Natural killer cell (primary cell): ENCODE measurements around the gene PRSS22. TPM values are rescaled to one million over a fixed set of nuclear protein-coding genes. Genes with fewer than 3 reads are reported as not detected.

Experiments
- ATAC-seq, 3 donors: fragments of 150-1000 bp in 2 of 3; fragments of 200-7000 bp in 1 of 3; cut with Tn5 transposase; 1 replicate in 1 of 3; 2 replicates in 2 of 3; pipeline ENCODE4 v1.10.0; 2021; ENCODE audit warnings: mild to moderate bottlenecking in 2 of 3, moderate library complexity in 2 of 3
- DNase-seq, 2 donors: peaks; one replicate each; pipeline versions ENCODE4 v3.0.0 to v3.0.0-alpha.2; 2013 to 2021; ENCODE audit warnings: mixed read lengths in 1 of 2
- H3K27ac ChIP-seq: one replicate; pipeline ENCODE4 v1.5.1; 2013; ENCODE audit warnings: mild to moderate bottlenecking, low read length
- H3K27me3 ChIP-seq: one replicate; pipeline ENCODE4 v1.6.1; 2013; ENCODE audit warnings: low read length; ENCODE audit not compliant: control insufficient read depth, insufficient read depth
- H3K36me3 ChIP-seq: one replicate; pipeline ENCODE4 v1.6.1; 2013; ENCODE audit warnings: low read length; ENCODE audit not compliant: control insufficient read depth, insufficient read depth
- H3K4me1 ChIP-seq: one replicate; pipeline ENCODE4 v1.6.1; 2013; ENCODE audit warnings: low read length; ENCODE audit not compliant: control insufficient read depth, insufficient read depth
- H3K4me3 ChIP-seq: one replicate; pipeline ENCODE4 v1.5.1; 2013; ENCODE audit warnings: low read length
- H3K9me3 ChIP-seq: one replicate; pipeline ENCODE4 v1.6.1; 2013; ENCODE audit warnings: low read length; ENCODE audit not compliant: control insufficient read depth, insufficient read depth
- H3K27ac Mint-ChIP-seq, 2 donors: one replicate each; pipeline ENCODE4 v1.8.0; 2022; ENCODE audit warnings: mild to moderate bottlenecking in 2 of 2, mixed read lengths in 2 of 2, moderate library complexity in 1 of 2
- H3K27me3 Mint-ChIP-seq, 2 donors: one replicate each; pipeline ENCODE4 v1.8.0; 2022; ENCODE audit warnings: low read depth in 2 of 2, mixed read lengths in 2 of 2
- H3K36me3 Mint-ChIP-seq: one replicate; pipeline ENCODE4 v1.8.0; 2022; ENCODE audit warnings: mixed read lengths
- H3K4me1 Mint-ChIP-seq, 2 donors: one replicate each; pipeline ENCODE4 v1.8.0; 2022; ENCODE audit warnings: mixed read lengths in 2 of 2
- H3K4me3 Mint-ChIP-seq: one replicate; pipeline ENCODE4 v1.8.0; 2022; ENCODE audit warnings: mild to moderate bottlenecking, moderate library complexity, mixed read lengths
- H3K9me3 Mint-ChIP-seq, 2 donors: one replicate each; pipeline ENCODE4 v1.8.0; 2022; ENCODE audit warnings: mixed read lengths in 2 of 2
- CTCF ChIP-seq: fragments of 200-600 bp; IDR thresholded peaks from one replicate; pipeline ENCODE4 v1.8.0; 2022; ENCODE audit warnings: antibody characterized with exemption
- WGBS: methylation state at CpG from one replicate; pipeline ENCODE4 v1.1.7; 2013; ENCODE audit warnings: missing lambda C conversion rate; ENCODE audit not compliant: insufficient coverage; 5-methylcytosine and 5-hydroxymethylcytosine counted together
- intact Hi-C: fragments of 100-400 bp; cut with micrococcal nuclease; formaldehyde crosslinking; loops from one replicate; pipeline ENCODE4 v1.14.2; 2022
- total RNA-seq, 4 donors: library from RNA; stranded (reverse); fragments of 120-200 nt in 1 of 4; gene quantifications; one replicate each; pipeline versions ENCODE4 v1.2.3 to v1.2.4, GENCODE V29; 2013 to 2022

Gene PRSS22
- total RNA-seq, 3 donors from 2014 or later (not counting 1 experiment from before 2014, with no cell fraction given): 1.5 to 7.7 (median 3.3) TPM

DNA sequence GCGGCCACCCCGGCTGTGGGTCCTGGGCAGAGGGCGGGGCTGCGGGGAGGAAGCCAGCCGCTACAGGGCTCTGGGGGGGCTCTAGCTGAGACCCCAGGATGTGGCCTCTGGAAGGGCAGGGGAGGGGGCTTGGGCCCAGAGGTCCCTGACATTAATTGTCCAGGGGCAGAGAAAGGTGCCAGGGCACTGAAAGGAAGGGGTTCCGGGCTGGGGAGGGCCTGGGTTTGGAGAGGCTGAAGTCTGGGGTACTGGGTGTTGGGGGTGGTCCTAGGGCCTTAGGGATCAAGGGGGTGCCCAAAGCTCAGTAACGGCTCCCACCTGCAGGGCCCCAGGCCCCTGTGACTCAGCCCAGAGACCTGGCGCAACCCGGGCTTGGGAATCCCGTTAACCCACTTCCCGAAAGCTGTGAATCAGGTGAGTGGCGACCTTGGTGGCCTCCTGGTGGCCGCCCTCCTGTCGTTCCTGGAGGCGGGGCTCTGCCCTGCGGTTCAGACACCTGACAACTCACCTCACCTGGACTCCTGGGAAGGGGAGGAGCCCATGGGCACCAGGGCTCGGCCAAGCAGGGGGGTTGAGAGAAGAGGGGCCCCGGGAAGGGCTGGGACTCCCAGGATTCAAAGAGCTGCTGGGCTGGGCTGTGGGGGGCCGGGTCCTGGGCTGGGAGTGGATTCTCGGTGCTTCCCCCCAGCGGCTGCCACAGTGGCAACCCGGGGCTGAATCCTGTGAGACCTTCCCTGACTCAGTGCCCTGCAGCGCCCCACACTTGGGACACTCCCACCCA lies 465 bp upstream of the PRSS22 start:
- peak overlapping the region; percentile 27 for H3K4me3 ChIP-seq
- Mint-ChIP-seq H3K27me3 (peaks cover 0 to 22% of the 10 kb centered on the region in 2 donors), H3K27ac (peak overlapping the region in 1 of 2 donors; percentile 81), H3K9me3 (peaks cover 5 to 9% of the 10 kb centered on the region in 2 donors), H3K36me3 (peaks cover 10% of the 10 kb centered on the region), H3K4me1 (peaks cover 14 to 21% of the 10 kb centered on the region in 2 donors), H3K4me3 (peak overlapping the region; percentile 50)
- H3K9me3 ChIP-seq: peaks cover 6% of the 10 kb centered on the region
- WGBS: 15% methylated on average over 23 of the region's 23 CpGs
- peaks cover 3% of the 10 kb centered on the region for H3K27me3 ChIP-seq
- intact Hi-C loops: no loop called here
- TF ChIP-seq CTCF: no peak
- H3K36me3 ChIP-seq: no peaks in the 10 kb centered on the region
- H3K4me1 ChIP-seq: peaks cover 31% of the 10 kb centered on the region
- DNase-seq (peak in 1 of 2 donors; percentile 35), ATAC-seq (peak in 1 of 3 donors; percentile 13)
- H3K27ac ChIP-seq: peak overlapping the region; percentile 32

GRCh38 chr16:2856686-2857450 lies 1.1 kb downstream of the PRSS22 start:
- Mint-ChIP-seq H3K27ac (peak overlapping the region in 1 of 2 donors; percentile 81), H3K4me3 (peak overlapping the region; percentile 43)
- H3K27ac ChIP-seq: peak overlapping the region; percentile 26

GRCh38 chr16:2856061-2856670 lies 1.8 kb downstream of the PRSS22 start:
- peak in 1 of 2 donors; percentile 57 for DNase-seq
- Histone ChIP-seq H3K27me3 (peaks cover 3% of the 10 kb centered on the region), H3K27ac (no peak overlapping the region), H3K4me1 (peaks cover 37% of the 10 kb centered on the region), H3K36me3 (no peaks in the 10 kb centered on the region), H3K9me3 (peaks cover 6% of the 10 kb centered on the region), H3K4me3 (no peak overlapping the region)
- intact Hi-C loops: no loop called here
- Mint-ChIP-seq H3K9me3 (peaks cover 5 to 9% of the 10 kb centered on the region in 2 donors), H3K27ac (peak overlapping the region in 1 of 2 donors; percentile 27), H3K36me3 (peaks cover 10% of the 10 kb centered on the region), H3K4me1 (peaks cover 14 to 21% of the 10 kb centered on the region in 2 donors), H3K27me3 (peaks cover 0 to 19% of the 10 kb centered on the region in 2 donors), H3K4me3 (peak overlapping the region; percentile 43)
- ATAC-seq: peak in 2 of 3 donors; percentile 35 to 63
- WGBS: 93% methylated on average over 14 of the region's 14 CpGs
- TF ChIP-seq CTCF: no peak

More at GRCh38 chr16:2856686-2857450, 1.1 kb downstream of the PRSS22 start:
- no peak for DNase-seq
- Mint-ChIP-seq H3K4me1 (peaks cover 14 to 21% of the 10 kb centered on the region in 2 donors), H3K36me3 (peaks cover 10% of the 10 kb centered on the region), H3K9me3 (peaks cover 5 to 9% of the 10 kb centered on the region in 2 donors), H3K27me3 (peaks cover 0 to 22% of the 10 kb centered on the region in 2 donors)
- intact Hi-C loops: no loop called here
- Histone ChIP-seq H3K36me3 (no peaks in the 10 kb centered on the region), H3K27me3 (peaks cover 3% of the 10 kb centered on the region), H3K4me1 (peaks cover 37% of the 10 kb centered on the region), H3K9me3 (peaks cover 6% of the 10 kb centered on the region), H3K4me3 (peak overlapping the region; percentile 27)
- no peak for TF ChIP-seq CTCF
- WGBS: 91% methylated on average over 23 of the region's 24 CpGs
- ATAC-seq: no peak
